IPS DF 4.7 (cell line): ENCODE measurements around the gene NCKIPSD.

ENCODE experiments used
- DNase-seq: peaks from one replicate; pipeline ENCODE4 v3.0.0-alpha.2; 2013; ENCODE audit warnings: low spot score; ENCODE audit errors: extremely low read depth

The NCKIPSD gene

DNA sequence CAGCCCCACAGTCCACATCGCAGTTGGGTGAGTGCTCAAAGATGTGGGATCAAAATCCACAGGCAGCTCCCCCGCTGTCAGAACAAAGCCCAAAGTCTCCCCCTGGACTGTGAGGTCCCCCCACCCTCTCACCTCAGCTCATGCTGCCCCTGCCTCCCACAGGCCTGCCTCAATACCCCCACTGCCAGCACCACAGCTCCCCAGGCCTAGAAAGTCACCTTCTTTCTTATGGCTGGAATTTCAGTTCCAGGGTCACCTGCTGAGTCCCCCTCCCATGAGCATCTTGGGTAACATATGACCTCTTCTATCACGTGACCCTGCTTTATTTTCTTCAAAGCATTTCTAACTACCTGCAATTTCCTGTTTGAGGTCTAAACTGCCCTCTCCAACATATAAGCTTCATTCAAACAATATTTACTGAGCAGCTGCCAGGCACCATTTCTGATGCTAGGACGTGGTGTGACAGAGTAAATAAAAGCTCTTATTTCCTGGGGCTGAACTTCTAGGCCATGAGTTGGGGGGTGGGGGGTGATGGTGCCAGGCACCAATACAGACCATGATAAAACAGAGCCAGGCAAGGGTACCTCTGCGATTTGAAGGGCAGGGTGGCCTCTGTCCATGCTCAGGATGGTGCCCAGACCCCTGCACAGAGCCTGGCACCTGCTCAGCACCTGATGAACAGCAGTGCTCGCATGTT, 61.7 kb downstream of the NCKIPSD start:
- no peak for DNase-seq
